ENCODE measurements around the gene LTA. TPM values are rescaled to one million over a fixed set of nuclear protein-coding genes. Genes with fewer than 3 reads are reported as not detected.

The LTA gene
- total and polyA plus RNA-seq, 4 donors = 0.05 TPM; not detected in 3

- H3K36me3 ChIP-seq (ENCODE audit: control insufficient read depth in 4 of 4, insufficient read depth in 3 of 4, low read depth in 1 of 4, low read length in 3 of 4) = peaks cover under 1 to 12% (median 9%) of the 10 kb centered on the region in 4 donors
- no peaks in the 10 kb centered on the region for H3K9me3 ChIP-seq (ENCODE audit: control insufficient read depth in 4 of 4, low read length in 3 of 4)
- H3K4me3 ChIP-seq (ENCODE audit: low read depth in 1 of 3, low read length in 3 of 3) = no peak overlapping the region
- TF ChIP-seq FOXA1 (IDR thresholded peaks at IDR 0.05) (no peak), ATF3 (IDR thresholded peaks at IDR 0.05) (no peak), YY1 (IDR thresholded peaks at IDR 0.05) (no peak), TAF1 (conservative IDR thresholded peaks at IDR 0.05) (no peak), RXRA (IDR thresholded peaks at IDR 0.05) (no peak), RAD21 (IDR thresholded peaks at IDR 0.05) (no peak)
- no peak overlapping the region for H3K27ac ChIP-seq (ENCODE audit: low read depth in 1 of 2, low read length in 2 of 2)
- H3K4me1 ChIP-seq (ENCODE audit: control insufficient read depth in 4 of 4, insufficient read depth in 4 of 4, low read length in 3 of 4) = peaks cover 10 to 49% (median 39%) of the 10 kb centered on the region in 4 donors
- no peaks in the 10 kb centered on the region for H3K27me3 ChIP-seq (ENCODE audit: control insufficient read depth in 4 of 4, insufficient read depth in 4 of 4, low read length in 3 of 4)
- no peak for DNase-seq (ENCODE audit: low spot score)
- WGBS = 95% methylated on average over 6 of the region's 6 CpGs
- no peak overlapping the region for H3K9ac ChIP-seq (ENCODE audit: low read depth in 1 of 2, low read length in 2 of 2)
Measured at GRCh38 chr6:31543639-31544038, 28.4 kb upstream of the LTA start.

- Histone ChIP-seq H3K27ac (ENCODE audit: low read depth in 1 of 2, low read length in 2 of 2) (no peak overlapping the region), H3K4me1 (ENCODE audit: control insufficient read depth in 4 of 4, insufficient read depth in 4 of 4, low read length in 3 of 4) (peaks cover 8 to 39% (median 29%) of the 10 kb centered on the region in 4 donors), H3K4me3 (ENCODE audit: low read depth in 1 of 3, low read length in 3 of 3) (no peak overlapping the region), H3K9ac (ENCODE audit: low read depth in 1 of 2, low read length in 2 of 2) (no peak overlapping the region), H3K36me3 (ENCODE audit: control insufficient read depth in 4 of 4, insufficient read depth in 3 of 4, low read depth in 1 of 4, low read length in 3 of 4) (peaks cover 0 to 9% (median 6%) of the 10 kb centered on the region in 4 donors), H3K9me3 (ENCODE audit: control insufficient read depth in 4 of 4, low read length in 3 of 4) (no peaks in the 10 kb centered on the region), H3K27me3 (ENCODE audit: control insufficient read depth in 4 of 4, insufficient read depth in 4 of 4, low read length in 3 of 4) (no peaks in the 10 kb centered on the region)
- no peak for TF ChIP-seq TAF1 (conservative IDR thresholded peaks at IDR 0.05)
- no peak for TF ChIP-seq RXRA (IDR thresholded peaks at IDR 0.05)
- no peak for TF ChIP-seq RAD21 (IDR thresholded peaks at IDR 0.05)
- no peak for TF ChIP-seq JUND (IDR thresholded peaks at IDR 0.05)
- no peak for TF ChIP-seq YY1 (IDR thresholded peaks at IDR 0.05)
- TF ChIP-seq REST (IDR thresholded peaks at IDR 0.05) = no peak
- TF ChIP-seq FOXA1 (IDR thresholded peaks at IDR 0.05) = no peak
- TF ChIP-seq ATF3 (IDR thresholded peaks at IDR 0.05) = no peak
- DNase-seq (ENCODE audit: low spot score) = no peak
- 71% methylated on average over 2 of the region's 2 CpGs for WGBS
Measured at GRCh38 chr6:31544676-31545075, 27.4 kb upstream of the LTA start.

- Histone ChIP-seq H3K27ac (ENCODE audit: low read depth in 1 of 2, low read length in 2 of 2) (no peak overlapping the region), H3K36me3 (ENCODE audit: control insufficient read depth in 4 of 4, insufficient read depth in 3 of 4, low read depth in 1 of 4, low read length in 3 of 4) (peaks cover 0 to 10% (median 4%) of the 10 kb centered on the region in 4 donors), H3K9me3 (ENCODE audit: control insufficient read depth in 4 of 4, low read length in 3 of 4) (no peaks in the 10 kb centered on the region), H3K4me3 (ENCODE audit: low read depth in 1 of 3, low read length in 3 of 3) (no peak overlapping the region), H3K4me1 (ENCODE audit: control insufficient read depth in 4 of 4, insufficient read depth in 4 of 4, low read length in 3 of 4) (peaks cover 6 to 33% (median 23%) of the 10 kb centered on the region in 4 donors), H3K27me3 (ENCODE audit: control insufficient read depth in 4 of 4, insufficient read depth in 4 of 4, low read length in 3 of 4) (no peaks in the 10 kb centered on the region), H3K9ac (ENCODE audit: low read depth in 1 of 2, low read length in 2 of 2) (no peak overlapping the region)
- TF ChIP-seq GABPA (IDR thresholded peaks at IDR 0.05 in 1 of 2, conservative IDR thresholded peaks at IDR 0.05 in 1 of 2) (no peak), HNF4A (conservative IDR thresholded peaks at IDR 0.05) (no peak), ATF3 (IDR thresholded peaks at IDR 0.05) (no peak), HNF4G (IDR thresholded peaks at IDR 0.05) (no peak), JUND (IDR thresholded peaks at IDR 0.05) (no peak), SP1 (IDR thresholded peaks at IDR 0.05) (no peak), RAD21 (IDR thresholded peaks at IDR 0.05) (no peak), FOXA1 (IDR thresholded peaks at IDR 0.05) (no peak), FOXA2 (IDR thresholded peaks at IDR 0.05) (no peak), CTCF (IDR thresholded peaks at IDR 0.05; ENCODE audit: low read depth, low read length, missing input control) (no peak), YY1 (IDR thresholded peaks at IDR 0.05) (no peak), MAX (IDR thresholded peaks at IDR 0.05) (no peak)
- WGBS = 77% methylated on average over 7 of the region's 7 CpGs
- DNase-seq (ENCODE audit: low spot score) = no peak
Measured at GRCh38 chr6:31545291-31545690, 26.8 kb upstream of the LTA start.

Data from liver (tissue), 9 donors.